ENCODE measurements around the gene GNPDA1. TPM values are rescaled to one million over a fixed set of nuclear protein-coding genes. Genes with fewer than 3 reads are reported as not detected.

Gene GNPDA1
- total and polyA plus RNA-seq, 9 of the 15 experiments (the other 6 are each of a cell fraction or from before 2014, with no cell fraction given) = 14.1 to 145 (median 52.2) TPM

GRCh38 chr5:141982626-141983025 is 30.2 kb downstream of the GNPDA1 start (continued):
- TF ChIP-seq GTF3C2 (IDR thresholded peaks at IDR 0.05; ENCODE audit: borderline replicate concordance, extremely low read depth, insufficient read length) = no peak
- TF ChIP-seq CREM (IDR thresholded peaks at IDR 0.05; ENCODE audit: low read depth) = no peak
- TF ChIP-seq RBM14 (IDR thresholded peaks at IDR 0.05; ENCODE audit: borderline replicate concordance, insufficient read depth, low read depth, low read length) = no peak
- TF ChIP-seq ZFP1 (CRISPR knock-in tag; IDR thresholded peaks at IDR 0.05) = no peak
- no peak for TF ChIP-seq POLR2G (IDR thresholded peaks at IDR 0.05; ENCODE audit: low read depth, low read length)
- no peak for TF ChIP-seq ZZZ3 (IDR thresholded peaks at IDR 0.05)
- no peak for TF ChIP-seq TBL1XR1 (IDR thresholded peaks at IDR 0.05; ENCODE audit: low read length in 2 of 2)
- no peak for TF ChIP-seq MTA1 (IDR thresholded peaks at IDR 0.05; ENCODE audit: borderline replicate concordance)
- TF ChIP-seq PTRF (tag; IDR thresholded peaks at IDR 0.05) = no peak
- TF ChIP-seq ZFP36 (IDR thresholded peaks at IDR 0.05; ENCODE audit: low read depth, low read length, partially characterized antibody) = no peak
- TF ChIP-seq GTF2B (IDR thresholded peaks at IDR 0.05; ENCODE audit: extremely low read depth, insufficient read length) = no peak
- TF ChIP-seq CHCHD3 (CRISPR knock-in tag; IDR thresholded peaks at IDR 0.05) = no peak
- no peak for TF ChIP-seq NR1H2 (CRISPR knock-in tag; IDR thresholded peaks at IDR 0.05)
